ENCODE data around the gene SPCS1.

DNA sequence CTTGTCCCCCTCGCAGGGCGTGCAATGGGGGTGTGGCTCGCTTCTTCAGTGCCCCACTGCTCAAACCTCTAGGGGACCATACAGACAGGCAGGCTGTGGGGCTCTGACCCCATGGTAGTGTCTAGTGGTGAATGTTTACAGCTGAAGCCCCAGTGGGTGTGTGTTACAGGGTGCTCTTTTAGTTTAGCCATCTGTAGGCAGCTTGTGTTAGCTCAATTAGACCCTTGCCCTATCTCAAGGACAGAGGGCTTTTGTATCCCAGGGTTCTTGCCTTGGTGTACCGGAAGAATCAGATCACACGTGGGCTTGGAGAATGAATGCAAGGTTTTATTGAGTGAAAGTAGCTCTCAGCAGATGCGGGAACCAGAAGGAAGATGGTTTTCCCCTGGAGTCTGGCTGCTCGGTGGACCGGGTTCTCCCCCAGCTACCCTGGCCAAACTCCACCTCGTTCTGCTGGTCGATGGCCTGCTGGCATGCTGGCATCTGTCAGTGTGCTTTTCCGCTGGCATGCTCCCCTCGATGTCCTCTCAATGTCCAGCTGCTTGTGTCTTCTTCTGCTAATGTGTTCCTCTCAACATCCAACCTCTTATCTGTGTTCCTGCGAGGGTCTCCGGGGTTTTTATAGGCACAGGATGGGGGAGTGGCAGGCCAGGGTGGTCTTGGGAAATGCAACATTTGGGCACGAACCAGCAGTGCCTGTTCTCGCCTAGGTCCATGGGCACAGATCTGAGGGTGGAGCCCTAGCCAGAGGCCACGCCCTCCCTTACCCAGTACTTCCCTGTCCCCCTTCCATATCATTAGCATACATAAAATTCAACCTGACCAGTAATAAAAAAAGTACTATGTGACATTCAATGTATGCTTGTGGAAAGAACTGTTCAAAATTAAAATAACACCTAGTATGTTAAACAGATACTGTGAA is 6.6 kb downstream of the SPCS1 start:
- TF ChIP-seq, protein P1, sequence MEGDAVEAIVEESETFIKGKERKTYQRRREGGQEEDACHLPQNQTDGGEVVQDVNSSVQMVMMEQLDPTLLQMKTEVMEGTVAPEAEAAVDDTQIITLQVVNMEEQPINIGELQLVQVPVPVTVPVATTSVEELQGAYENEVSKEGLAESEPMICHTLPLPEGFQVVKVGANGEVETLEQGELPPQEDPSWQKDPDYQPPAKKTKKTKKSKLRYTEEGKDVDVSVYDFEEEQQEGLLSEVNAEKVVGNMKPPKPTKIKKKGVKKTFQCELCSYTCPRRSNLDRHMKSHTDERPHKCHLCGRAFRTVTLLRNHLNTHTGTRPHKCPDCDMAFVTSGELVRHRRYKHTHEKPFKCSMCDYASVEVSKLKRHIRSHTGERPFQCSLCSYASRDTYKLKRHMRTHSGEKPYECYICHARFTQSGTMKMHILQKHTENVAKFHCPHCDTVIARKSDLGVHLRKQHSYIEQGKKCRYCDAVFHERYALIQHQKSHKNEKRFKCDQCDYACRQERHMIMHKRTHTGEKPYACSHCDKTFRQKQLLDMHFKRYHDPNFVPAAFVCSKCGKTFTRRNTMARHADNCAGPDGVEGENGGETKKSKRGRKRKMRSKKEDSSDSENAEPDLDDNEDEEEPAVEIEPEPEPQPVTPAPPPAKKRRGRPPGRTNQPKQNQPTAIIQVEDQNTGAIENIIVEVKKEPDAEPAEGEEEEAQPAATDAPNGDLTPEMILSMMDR (conservative IDR thresholded peaks at IDR 0.05; ENCODE audit: low read depth, low read length), result no peak
- TF ChIP-seq EZH2 (IDR thresholded peaks at IDR 0.05; ENCODE audit: borderline replicate concordance, low read depth, low read length, poor library complexity, severe bottlenecking), result no peak
